A673 (cell line): ENCODE results near the gene SLC6A9. TPM values are rescaled to one million over a fixed set of nuclear protein-coding genes. Genes with fewer than 3 reads are reported as not detected.

Experiments used
- BruUV-seq: library from RNA; stranded (reverse); fragments of 400-500 nt; replicated peaks from 2 replicates; lab custom pipeline; 2021; lab: Mats Ljungman, UMichigan
- CTCF ChIA-PET: fragments of 300-600 bp; sonication (Branson Sonifier 250); formaldehyde crosslinking; loops from one replicate; lab custom pipeline; 2022; ENCODE audit warnings: antibody characterized with exemption; lab: Charles Lee
- POLR2A ChIA-PET: fragments of 300-600 bp; sonication (Branson Sonifier 250); formaldehyde crosslinking; loops from one replicate; lab custom pipeline; 2022; ENCODE audit warnings: antibody characterized with exemption; ENCODE audit not compliant: low non-redundant PET; lab: Charles Lee
- DNase-seq: peaks from one replicate; pipeline ENCODE4 v3.0.0-alpha.2; 2015; ENCODE audit warnings: low spot score
- H3K27ac ChIP-seq: fragments of 200-600 bp; sonication (generic); 2 replicates; pipeline ENCODE4 v1.5.1; 2016; ENCODE audit warnings: mixed run types, low read depth, mild to moderate bottlenecking, mixed read lengths, antibody characterized with exemption, low read length; ENCODE audit not compliant: poor library complexity, severe bottlenecking
- H3K27me3 ChIP-seq: fragments of 200-600 bp; sonication (generic); replicated peaks from 2 replicates; pipeline ENCODE4 v1.6.1; 2017; ENCODE audit warnings: mixed run types, low read depth, mild to moderate bottlenecking, mixed read lengths, antibody characterized with exemption, low read length; ENCODE audit not compliant: insufficient read depth, poor library complexity
- H3K36me3 ChIP-seq: fragments of 200-600 bp; sonication (generic); 2 replicates; pipeline ENCODE4 v1.6.1; 2016; ENCODE audit warnings: mixed run types, mild to moderate bottlenecking, mixed read lengths, antibody characterized with exemption, low read length; ENCODE audit not compliant: insufficient read depth, poor library complexity, severe bottlenecking
- H3K4me1 ChIP-seq: fragments of 200-600 bp; sonication (generic); 2 replicates; pipeline ENCODE4 v1.6.1; 2017; ENCODE audit warnings: mixed run types, mild to moderate bottlenecking, mixed read lengths, antibody characterized with exemption, low read length; ENCODE audit not compliant: insufficient read depth, poor library complexity, severe bottlenecking
- H3K4me3 ChIP-seq: fragments of 200-600 bp; sonication (generic); 2 replicates; pipeline ENCODE4 v1.5.1; 2016; ENCODE audit warnings: low read depth, mixed run types, mild to moderate bottlenecking, mixed read lengths, low read length; ENCODE audit not compliant: poor library complexity, severe bottlenecking
- H3K9me3 ChIP-seq: fragments of 200-600 bp; sonication (generic); 2 replicates; pipeline ENCODE4 v1.6.1; 2016; ENCODE audit warnings: mixed run types, low read depth, mild to moderate bottlenecking, mixed read lengths, antibody characterized with exemption, low read length; ENCODE audit not compliant: poor library complexity, severe bottlenecking
- EZH2 ChIP-seq: fragments of 200-600 bp; sonication (generic); IDR thresholded peaks from 2 replicates; pipeline ENCODE4 v1.6.1; 2017; ENCODE audit warnings: borderline replicate concordance, low read depth, mild to moderate bottlenecking, mixed read lengths, antibody characterized with exemption, low read length; ENCODE audit not compliant: poor library complexity, severe bottlenecking
- intact Hi-C: fragments of 100-400 bp; cut with micrococcal nuclease; formaldehyde crosslinking; loops from one replicate; pipeline ENCODE4 v1.10.0; 2022; ENCODE audit not compliant: unreplicated experiment
- total RNA-seq: library from RNA; stranded (reverse); gene quantifications from 2 replicates; pipeline ENCODE4 v1.2.3, GENCODE V29; 2021
- TF ChIP-seq, protein P1 (sequence below): fragments of 300-800, 200-600 bp; sonication (generic); conservative IDR thresholded peaks from 2 replicates; pipeline ENCODE4 v1.5.1; 2017; ENCODE audit warnings: low read depth, mild to moderate bottlenecking, antibody characterized with exemption, low read length, moderate library complexity, mixed read lengths

Gene SLC6A9
- total RNA-seq, 1 experiment from 2014 or later = 31.4 TPM

DNA sequence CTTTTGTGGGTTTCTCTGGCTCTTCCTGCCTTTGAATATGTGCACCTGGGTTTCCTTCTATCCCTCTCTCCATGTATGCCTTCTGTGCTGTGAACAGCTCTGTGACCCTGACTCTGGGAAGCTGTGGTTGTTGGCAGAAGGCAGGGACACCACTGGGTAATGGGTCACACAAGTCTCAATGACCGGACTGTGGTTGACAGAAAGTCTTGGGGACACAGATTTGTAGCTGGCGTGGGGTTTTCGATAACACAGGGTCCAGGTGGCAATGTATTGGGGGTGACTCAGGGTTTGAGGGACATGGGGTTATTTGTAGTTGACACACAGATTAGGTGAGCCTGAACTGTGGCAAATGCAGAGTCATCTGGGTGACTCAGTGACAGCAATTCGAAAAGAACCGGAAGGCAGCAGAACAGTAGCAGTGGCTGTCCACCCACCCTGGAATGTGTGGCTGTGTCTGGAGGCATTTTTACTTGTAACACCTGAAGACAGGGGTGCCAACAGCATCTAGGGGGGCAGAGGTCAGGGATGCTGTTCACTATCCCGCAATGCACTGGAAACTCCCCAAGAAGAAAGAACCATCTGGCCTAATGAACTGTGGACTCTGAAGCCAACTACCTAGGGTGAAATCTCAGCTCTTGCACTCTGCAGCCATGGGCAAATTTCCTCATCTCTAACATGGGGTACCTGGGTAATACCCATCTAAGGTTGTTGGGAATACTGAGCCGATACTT lies 13.0 kb upstream of the SLC6A9 start:
- ChIA-PET POLR2A (no interaction called here), CTCF (no interaction called here)
- Histone ChIP-seq H3K27ac (no peak overlapping the region), H3K36me3 (no peaks in the 10 kb centered on the region), H3K4me3 (no peak overlapping the region), H3K27me3 (no peaks in the 10 kb centered on the region), H3K4me1 (peaks cover 4% of the 10 kb centered on the region), H3K9me3 (no peaks in the 10 kb centered on the region)
- intact Hi-C loops = no loop called here
- no peak for TF ChIP-seq EZH2
- TF ChIP-seq, protein P1, sequence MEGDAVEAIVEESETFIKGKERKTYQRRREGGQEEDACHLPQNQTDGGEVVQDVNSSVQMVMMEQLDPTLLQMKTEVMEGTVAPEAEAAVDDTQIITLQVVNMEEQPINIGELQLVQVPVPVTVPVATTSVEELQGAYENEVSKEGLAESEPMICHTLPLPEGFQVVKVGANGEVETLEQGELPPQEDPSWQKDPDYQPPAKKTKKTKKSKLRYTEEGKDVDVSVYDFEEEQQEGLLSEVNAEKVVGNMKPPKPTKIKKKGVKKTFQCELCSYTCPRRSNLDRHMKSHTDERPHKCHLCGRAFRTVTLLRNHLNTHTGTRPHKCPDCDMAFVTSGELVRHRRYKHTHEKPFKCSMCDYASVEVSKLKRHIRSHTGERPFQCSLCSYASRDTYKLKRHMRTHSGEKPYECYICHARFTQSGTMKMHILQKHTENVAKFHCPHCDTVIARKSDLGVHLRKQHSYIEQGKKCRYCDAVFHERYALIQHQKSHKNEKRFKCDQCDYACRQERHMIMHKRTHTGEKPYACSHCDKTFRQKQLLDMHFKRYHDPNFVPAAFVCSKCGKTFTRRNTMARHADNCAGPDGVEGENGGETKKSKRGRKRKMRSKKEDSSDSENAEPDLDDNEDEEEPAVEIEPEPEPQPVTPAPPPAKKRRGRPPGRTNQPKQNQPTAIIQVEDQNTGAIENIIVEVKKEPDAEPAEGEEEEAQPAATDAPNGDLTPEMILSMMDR = no peak
- DNase-seq = no peak
- BruUV-seq = no TSS peak

GRCh38 chr1:44043176-44044070 lies 12.2 kb upstream of the SLC6A9 start:
- Histone ChIP-seq H3K4me3 (no peak overlapping the region), H3K27ac (no peak overlapping the region), H3K4me1 (peaks cover 4% of the 10 kb centered on the region), H3K27me3 (no peaks in the 10 kb centered on the region), H3K9me3 (no peaks in the 10 kb centered on the region), H3K36me3 (no peaks in the 10 kb centered on the region)
- no TSS peak for BruUV-seq
- intact Hi-C loops = no loop called here
- CTCF ChIA-PET = no interaction called here
- POLR2A ChIA-PET = no interaction called here
- DNase-seq = no peak
- TF ChIP-seq, protein P1 = no peak
- no peak for TF ChIP-seq EZH2

DNA sequence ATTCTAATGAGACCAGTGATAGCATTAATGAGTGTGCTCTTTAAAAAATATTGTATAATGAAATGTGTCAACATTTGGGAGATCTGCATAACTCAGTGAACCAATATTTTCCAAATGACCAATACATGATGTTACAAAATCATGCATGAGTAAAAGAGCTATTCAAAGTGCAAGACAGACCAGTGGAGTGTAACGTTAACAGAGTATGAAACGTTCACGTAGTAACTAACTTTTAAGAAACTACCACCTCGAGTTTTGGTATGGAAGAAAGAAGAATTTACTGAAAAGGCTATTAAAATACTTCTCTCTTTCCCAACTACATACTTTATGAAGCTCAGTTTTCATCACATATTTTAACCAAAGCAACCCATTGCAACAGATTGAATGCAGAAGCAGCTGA lies 9.6 kb upstream of the SLC6A9 start:
- no peak for DNase-seq
- no peaks in the 10 kb centered on the region for H3K27me3 ChIP-seq
- no peak overlapping the region for H3K27ac ChIP-seq
- no peaks in the 10 kb centered on the region for H3K36me3 ChIP-seq
- POLR2A ChIA-PET = no interaction called here
- BruUV-seq = no TSS peak
- no peak overlapping the region for H3K4me3 ChIP-seq
- no peaks in the 10 kb centered on the region for H3K9me3 ChIP-seq
- CTCF ChIA-PET = no interaction called here
- TF ChIP-seq, protein P1 = no peak
- no peak for TF ChIP-seq EZH2
- H3K4me1 ChIP-seq = peaks cover 17% of the 10 kb centered on the region
- intact Hi-C loops = no loop called here
